NCI-H2171 treated with DMSO at 0.1 percent for 48 hours (cell line): Measurements from ENCODE around the gene LARGE1.
"Not testable (repeated sequence)": the region's sequence is repeated elsewhere in the genome, so short reads cannot be mapped to it uniquely, and the experiment has no call there.

ENCODE experiments used
- DNase-seq: peaks from one replicate; lab custom pipeline; 2025; lab: John Stamatoyannopoulos, UW

Gene LARGE1

DNA sequence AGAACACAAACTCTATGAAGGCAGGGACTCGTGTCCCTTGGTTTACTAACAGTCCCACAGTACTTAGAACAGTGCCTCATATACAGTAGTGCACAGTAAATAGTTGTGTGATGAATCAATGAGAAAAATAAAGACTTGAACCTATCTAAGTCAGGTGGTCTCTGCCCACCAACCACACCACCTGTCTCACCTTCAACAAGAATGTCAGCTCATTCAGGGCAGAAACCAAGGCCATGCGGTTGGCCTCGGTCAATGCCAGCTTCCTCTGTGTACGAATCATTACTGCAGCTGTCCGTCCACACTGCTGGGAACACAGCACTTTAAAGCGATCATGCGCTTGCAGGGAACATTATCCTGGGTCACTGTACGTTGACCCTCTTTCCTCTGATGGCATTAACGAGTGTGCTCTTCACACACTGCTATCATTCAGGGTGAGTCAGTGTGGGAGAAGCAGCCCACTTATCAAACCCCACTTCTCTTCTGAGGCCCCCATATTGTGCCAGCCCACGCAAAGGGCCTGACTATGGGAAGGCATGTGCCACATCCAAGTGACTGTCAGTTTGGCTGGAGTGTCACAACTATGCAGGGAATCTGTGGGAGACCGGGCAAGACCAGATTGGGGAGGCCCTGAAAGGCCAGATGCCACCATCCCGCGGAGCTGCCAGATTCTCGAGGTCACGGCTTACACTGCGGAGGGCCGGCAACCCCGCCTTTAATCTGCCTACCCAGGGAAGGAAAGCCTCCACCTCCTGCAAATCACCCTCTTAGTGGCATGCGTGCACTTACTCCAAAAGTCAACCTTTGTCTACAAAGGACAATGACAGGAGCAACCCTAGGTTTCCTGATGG lies 36.1 kb downstream of the LARGE1 start:
- DNase-seq = no peak

GRCh38 chr22:33883561-33883960 lies 36.7 kb downstream of the LARGE1 start:
- DNase-seq = no peak

DNA sequence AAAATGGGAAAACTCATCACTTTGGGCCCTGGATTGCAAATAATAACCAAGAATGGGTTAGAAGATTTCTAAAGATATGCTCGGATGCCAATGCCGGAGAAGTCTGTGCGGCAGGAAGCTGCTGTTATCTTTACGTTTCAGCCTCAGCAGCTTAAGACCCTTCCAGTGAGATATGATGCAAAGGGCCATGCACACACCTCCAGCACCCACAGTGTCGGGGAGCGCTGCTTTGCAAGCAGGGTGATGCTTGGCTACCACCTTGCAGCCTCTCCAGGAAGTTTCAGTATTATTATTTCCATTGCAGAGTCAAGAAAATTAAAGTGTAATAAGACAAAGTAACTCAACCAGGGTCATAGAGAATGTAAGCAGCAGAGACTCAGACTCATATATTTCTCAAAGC lies 37.3 kb downstream of the LARGE1 start:
- DNase-seq = no peak

DNA sequence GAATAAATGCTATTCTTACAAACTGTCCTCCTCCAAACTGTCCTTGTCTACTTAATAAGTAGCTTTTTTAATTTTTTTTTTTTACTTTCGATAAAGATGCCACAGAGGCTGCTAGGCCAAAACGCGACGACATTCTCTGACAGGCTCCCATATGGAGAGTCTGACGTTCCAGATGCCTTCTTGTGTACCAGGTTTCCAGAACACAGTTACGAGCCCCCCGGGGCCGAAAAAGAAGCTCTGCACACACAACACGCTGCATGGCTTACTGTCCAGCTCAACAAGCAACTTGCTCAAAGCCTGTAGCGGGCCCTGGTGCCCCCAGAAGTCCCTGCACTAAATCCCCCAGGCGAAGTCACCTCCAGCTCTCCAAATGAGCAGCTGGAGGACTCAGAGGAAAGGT lies 39.3 kb downstream of the LARGE1 start:
- peak; percentile 80 for DNase-seq

- DNase-seq = no peak
Observed at GRCh38 chr22:33879796-33880195, 40.5 kb downstream of the LARGE1 start.

DNA sequence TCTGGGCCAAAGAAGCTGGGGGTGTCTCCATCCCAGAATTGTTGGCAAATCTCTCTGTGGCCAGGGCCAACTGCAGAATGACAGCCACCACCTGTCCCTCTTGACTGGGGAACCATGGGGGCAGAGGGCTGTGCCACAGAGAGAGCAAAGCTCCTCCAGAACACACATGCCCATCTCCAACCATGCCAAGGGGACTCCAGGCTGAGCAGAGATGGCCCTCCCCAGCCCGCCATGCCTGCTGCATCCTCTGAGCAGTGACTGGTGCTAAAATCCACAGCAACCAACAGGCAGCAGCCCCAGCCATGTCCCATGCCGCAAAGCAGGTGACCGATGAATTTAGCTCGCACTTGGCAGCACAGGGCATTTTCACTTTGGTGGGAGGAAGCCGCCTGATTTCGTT lies 45.0 kb downstream of the LARGE1 start:
- DNase-seq = no peak

DNA sequence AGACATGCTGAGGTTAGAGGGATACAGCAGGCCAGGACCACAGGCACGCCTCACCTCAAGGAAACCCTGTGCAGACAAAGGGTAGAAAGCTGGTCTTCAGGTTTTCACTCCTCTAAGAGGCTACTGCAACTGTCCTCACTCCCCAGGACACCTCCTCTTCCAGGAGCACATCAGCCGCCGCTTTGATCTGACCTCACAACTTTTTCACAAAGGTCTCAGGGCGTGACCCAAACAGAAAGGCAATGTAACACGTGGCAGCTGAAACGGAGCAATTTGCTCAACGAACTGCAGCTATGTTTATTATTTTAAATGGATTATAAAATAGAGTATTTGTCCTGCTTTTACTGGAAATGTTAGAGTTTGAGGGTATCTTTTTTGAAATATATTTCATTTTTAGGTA lies 46.1 kb downstream of the LARGE1 start:
- no peak for DNase-seq

DNA sequence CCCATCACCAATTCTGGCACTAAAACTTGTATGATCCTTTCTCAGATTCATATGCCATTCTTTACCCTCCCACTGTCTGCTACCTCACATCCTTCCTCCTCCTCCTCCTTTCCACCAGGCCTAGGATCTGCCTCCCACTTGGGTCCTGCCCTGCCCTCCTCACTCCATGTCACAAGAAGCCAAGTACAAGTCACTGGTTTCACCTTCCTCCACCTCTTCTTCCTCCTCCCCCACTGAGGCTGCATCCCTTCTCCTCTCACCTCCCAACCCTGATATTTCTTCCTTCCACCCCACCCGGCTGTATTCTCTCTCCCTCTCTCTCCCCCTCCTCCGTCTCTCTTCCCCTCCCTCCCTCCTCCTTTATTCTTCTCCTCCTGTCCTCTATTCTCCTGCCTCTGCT lies 46.6 kb downstream of the LARGE1 start:
- no peak for DNase-seq

DNA sequence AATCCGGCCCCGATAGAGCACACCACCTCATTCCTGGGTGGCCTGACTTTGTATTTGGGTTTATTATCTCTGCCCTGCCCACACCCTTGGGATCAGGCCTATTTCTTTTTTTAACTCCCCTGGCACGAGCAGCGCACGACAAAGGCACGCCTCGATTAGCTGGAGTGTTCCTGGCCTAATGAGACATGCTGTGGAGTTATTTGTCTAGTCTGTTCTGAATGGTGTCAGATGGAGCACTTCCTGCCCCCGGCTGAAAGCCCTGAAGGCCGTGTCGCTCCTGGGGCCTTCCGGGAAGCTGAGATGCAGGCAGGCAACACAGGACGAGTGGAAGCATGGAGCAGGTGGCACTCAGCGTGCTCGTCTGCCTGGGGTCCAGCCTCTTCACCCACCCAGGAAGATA lies 47.1 kb downstream of the LARGE1 start:
- DNase-seq = peak; percentile 13

GRCh38 chr22:33871935-33872334 lies 48.3 kb downstream of the LARGE1 start:
- DNase-seq = no peak

GRCh38 chr22:33869946-33870345 lies 50.3 kb downstream of the LARGE1 start:
- DNase-seq = no peak

DNA sequence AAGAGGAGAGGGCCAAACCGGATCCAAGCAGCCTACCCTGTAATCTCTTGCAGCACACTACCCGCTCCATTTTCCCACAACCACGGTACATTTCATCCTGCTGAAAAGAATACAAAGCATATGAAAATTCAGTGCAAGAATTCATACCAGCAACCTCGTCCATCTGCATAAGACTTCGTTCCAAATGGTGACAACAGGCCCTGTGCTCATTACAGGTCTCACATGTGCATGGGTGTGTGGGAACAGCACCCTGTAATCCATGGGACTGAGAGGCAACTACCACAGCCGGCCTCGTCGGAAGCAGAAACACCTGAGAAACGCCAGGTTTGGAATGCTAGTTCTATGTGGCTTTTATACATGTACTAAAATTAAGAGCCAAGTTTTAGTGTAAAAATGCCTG lies 52.3 kb downstream of the LARGE1 start:
- no peak for DNase-seq

DNA sequence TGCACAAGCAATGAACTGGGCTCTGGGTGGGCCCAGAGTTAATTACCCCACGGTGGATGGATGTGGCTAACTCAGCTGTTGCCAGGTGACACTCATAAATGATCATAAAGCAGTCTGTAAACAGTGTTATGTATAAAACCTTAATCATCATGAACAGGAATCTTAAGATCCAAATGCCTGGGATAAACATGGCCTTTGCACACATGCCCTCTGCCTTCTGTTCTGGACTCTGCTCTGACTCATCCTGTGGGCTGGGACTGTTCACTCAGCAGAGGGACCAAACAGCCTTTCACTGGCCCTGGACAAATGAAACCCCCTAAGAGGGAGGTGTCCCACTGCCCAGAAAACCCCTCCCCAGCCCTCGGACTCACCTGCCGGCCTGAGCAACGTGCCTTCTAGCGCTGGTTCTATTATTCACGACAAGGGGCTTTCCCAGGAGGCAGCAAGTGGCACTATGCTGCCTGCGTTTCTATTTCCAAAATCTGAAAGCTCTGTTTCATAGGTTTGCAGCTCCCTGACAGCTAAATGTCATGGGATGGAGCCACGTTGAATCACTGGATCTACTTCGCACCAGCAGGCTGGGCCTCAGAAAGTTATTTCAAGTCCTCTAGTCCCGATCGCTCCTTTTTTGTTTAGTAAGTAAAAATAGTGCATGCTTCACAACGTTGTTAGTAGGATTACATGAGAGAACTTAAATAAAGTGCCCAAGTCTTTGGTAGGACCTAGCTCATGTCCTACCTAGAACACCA lies 53.0 kb downstream of the LARGE1 start:
- no peak for DNase-seq

DNA sequence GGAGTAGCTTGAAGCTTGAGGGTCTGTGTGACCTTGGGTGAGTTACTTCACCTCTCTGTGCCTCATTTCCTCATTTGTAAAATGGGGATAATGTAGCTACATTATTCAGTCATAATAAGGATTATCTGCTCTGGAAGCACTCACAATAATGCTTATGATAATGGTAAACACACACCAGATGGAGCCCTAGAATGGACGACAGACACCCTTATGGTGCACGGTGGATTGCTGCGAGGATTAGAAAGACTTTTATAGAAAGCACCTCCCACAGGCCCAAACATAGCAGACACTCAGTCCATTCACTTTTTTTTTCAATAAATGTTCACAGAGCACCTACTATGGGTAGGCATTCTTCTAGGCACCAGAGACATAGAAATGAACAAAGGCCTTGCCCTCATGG lies 53.8 kb downstream of the LARGE1 start:
- no peak for DNase-seq

DNA sequence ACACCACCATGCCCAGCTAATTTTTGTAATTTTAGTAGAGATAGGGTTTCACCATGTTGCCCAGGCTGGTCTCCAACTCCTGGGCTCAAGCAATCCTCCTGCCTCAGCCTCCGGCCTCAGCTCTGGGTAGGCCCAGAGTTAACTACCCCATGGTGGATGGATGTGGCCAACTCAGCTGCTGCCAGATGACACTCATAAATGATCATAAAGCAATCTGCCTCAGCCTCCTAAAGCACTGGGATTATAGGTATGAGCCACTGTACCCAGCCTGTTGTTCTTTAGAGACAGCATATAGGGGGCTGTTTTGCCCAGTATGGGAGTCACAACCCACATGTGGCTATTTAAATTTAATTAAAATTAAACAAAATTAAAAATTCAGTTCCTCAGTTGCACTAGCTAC lies 54.3 kb downstream of the LARGE1 start:
- no peak for DNase-seq

GRCh38 chr22:33865248-33865647 lies 55.0 kb downstream of the LARGE1 start:
- no peak for DNase-seq

DNA sequence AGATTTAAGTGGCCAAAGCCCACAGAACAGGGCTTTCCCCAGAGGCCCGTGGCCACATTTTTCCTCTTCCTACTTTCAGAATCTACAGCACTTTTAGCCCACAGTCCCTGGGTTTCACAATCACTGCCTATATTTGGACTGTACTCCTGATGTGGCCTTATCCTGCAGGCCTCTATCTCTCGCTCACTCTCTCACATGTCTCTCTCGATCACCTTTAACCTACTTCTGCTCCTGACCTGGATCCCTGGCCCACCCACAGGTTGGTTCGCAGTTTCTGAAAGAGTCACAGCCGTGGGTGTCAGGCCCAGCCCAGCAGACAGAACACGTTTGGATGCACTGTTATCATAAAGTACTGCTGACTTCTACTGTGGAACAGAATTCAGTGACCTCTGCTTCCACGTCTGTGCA lies 55.5 kb downstream of the LARGE1 start:
- no peak for DNase-seq

DNA sequence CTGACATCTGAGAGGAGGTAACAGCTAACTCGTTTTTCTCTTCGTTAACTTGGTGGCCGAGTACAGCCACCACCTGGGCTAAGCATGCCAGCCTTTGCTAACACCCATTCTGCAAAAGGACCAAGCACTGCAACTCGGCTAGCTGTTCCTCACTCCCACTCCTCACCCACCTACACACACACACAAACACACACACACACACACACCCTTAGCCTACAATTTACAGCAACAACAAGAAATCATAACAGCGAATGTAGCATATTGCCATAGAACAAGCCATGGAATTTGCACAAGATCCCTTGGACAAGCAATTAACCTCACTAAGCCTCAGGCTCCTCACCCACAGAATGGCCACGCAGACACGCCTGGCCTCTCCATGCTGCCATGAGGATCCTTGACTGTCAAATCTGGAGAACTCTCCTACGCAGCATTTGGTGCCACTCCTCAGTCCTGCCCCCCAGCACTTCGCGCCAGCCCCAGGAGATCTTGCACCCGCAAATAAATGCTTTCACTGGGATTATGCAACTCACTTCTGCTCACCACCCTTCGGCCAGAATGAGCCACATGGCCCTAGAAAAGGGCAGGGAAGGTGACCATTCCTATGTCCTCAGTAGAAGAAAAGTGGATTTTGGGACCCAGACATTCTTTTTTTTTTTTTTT lies 58.9 kb downstream of the LARGE1 start:
- DNase-seq = no peak

DNA sequence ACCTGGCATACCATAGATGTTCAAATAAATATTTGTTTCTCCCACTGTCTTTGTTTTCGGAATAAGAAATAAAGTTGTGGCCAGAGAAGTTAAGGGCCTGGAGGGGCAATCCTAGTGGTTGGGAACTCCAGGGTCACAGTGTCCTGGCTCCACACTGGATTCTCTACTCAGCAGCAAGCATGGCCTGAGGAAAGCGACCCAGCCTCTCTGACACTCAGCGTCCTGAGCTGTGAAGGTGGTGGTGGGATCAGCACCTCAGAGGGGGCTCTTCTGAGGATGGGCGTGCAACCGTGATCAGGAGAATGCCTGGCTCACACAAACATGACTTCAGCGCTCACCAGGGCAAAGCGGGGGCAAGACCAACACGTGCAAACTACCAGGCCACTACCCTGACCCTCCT lies 59.9 kb downstream of the LARGE1 start:
- no peak for DNase-seq

DNA sequence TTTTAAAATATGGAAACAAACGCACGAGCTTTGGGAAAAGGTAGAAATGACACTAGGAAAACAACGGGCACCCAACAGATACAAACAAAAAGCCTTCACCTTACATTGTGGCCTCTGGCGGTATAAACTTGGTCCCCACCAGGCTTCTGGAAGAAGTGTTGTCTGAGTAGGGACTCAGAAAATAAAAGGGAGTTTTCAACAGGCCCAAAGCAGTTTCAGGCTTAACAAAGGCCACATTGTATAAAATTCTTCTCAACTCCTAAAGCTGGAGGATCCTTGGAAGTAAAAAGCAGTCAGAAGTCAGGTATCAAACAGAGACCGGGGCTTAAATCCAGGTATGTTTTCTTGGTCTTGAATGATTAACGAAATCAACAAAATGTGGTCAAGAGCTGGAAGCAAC lies 61.0 kb downstream of the LARGE1 start:
- DNase-seq = no peak

- not testable (repeated sequence) for DNase-seq
Observed at GRCh38 chr22:33858653-33859052, 61.6 kb downstream of the LARGE1 start.

- DNase-seq = not testable (repeated sequence)
Observed at GRCh38 chr22:33857767-33858166, 62.5 kb downstream of the LARGE1 start.

- no peak for DNase-seq
Observed at GRCh38 chr22:33854724-33855123, 65.6 kb downstream of the LARGE1 start.
